ENCODE results near the gene FRMD1. TPM values are rescaled to one million over a fixed set of nuclear protein-coding genes. Genes with fewer than 3 reads are reported as not detected.

Gene FRMD1
- polyA plus RNA-seq, 6 donors from 2014 or later: not detected

DNA sequence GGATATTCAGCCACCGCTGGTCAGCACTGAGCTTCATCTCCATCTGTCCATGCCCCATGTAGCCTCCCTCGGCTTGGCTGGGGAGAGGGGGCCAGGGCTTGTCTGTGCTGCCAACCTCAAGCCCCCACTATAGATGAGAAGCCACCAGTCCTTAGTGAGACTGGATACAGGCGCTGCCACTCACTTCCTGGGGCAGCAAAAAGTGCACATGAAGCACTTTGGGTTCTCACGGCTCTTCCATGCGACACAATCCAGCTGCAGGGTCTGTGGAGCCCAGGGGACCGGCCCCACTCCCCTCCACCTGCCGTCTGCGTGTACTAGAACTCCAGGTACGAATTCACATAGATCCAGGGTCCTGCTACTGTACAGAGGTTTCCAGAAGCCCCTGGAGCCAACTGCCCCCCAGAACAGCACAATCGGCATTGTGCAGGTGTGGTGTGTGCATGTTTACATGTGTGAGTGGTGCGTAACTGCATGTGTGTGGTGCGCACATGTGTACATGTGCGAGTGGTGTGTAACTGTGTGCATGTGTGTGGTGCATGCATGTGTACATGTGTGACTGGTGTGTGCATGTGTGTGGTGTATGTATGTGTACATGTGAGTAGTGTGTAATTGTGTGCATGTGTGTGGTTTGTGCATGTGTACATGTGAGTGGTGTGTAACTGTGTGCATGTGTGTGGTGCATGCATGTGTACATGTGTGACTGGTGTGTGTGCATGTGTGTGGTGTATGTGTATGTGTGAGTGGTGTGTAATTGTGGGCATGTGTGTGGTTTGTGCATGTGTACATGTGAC is 4.9 kb downstream of the FRMD1 start:
- Mint-ChIP-seq H3K4me1 (no peaks in the 10 kb centered on the region), H3K4me3 (no peak overlapping the region), H3K36me3 (no peaks in the 10 kb centered on the region), H3K27me3 (no peaks in the 10 kb centered on the region), H3K27ac (no peak overlapping the region), H3K9me3 (peaks cover 0 to 14% (median 2%) of the 10 kb centered on the region in 7 donors)
- DNase-seq: no peak
- no peak for ATAC-seq (ENCODE audit: low read depth in 2 of 2)

DNA sequence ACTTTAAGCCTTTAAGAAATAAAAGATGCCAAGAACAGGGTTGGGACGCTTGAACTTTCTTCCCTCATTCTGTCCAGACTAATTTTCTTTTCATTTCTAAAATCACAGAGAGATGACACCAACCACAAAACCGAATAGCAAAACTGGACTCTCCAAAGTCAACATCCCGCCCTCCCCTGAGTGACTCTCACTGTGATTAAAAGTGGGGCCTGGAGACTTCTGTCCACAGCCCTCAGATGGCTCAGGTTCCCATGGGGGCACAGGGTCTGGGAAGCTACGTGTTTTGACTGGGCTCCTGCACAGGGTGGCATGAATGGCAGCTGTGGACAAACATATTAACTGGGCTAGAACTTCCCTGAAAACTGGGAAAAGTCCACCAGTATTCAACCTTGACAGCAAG is 6.3 kb downstream of the FRMD1 start:
- Mint-ChIP-seq H3K27ac (no peak overlapping the region), H3K4me1 (no peaks in the 10 kb centered on the region), H3K4me3 (no peak overlapping the region), H3K36me3 (no peaks in the 10 kb centered on the region), H3K27me3 (no peaks in the 10 kb centered on the region), H3K9me3 (peaks cover 0 to 11% (median 2%) of the 10 kb centered on the region in 7 donors)
- DNase-seq: no peak
- no peak for ATAC-seq (ENCODE audit: low read depth in 2 of 2)

DNA sequence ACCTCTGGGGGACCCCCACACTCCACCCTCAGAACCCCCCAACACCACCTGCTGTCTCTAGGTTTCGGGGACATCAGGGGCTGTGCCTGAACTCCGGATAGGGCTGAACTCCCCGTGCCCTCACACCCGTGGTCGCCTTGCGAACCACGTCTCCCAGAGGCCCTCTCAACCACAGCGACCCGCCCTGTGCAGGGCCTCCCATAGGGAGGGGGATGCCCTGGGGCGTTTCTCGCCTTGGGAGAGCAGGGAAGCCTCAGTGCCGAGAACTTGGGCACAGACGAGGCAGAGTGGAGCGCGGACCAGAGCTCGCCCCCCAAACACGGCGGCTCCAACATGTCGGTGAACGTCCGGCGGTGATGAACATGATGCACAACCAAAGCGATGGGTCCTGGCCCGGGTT is 6.8 kb downstream of the FRMD1 start:
- Mint-ChIP-seq H3K4me3 (peak overlapping the region in 1 of 8 donors; percentile 42), H3K4me1 (no peaks in the 10 kb centered on the region), H3K27ac (no peak overlapping the region), H3K27me3 (no peaks in the 10 kb centered on the region), H3K36me3 (no peaks in the 10 kb centered on the region), H3K9me3 (peaks cover 0 to 9% (median 2%) of the 10 kb centered on the region in 7 donors)
- no peak for ATAC-seq (ENCODE audit: low read depth in 2 of 2)
- DNase-seq: no peak

DNA sequence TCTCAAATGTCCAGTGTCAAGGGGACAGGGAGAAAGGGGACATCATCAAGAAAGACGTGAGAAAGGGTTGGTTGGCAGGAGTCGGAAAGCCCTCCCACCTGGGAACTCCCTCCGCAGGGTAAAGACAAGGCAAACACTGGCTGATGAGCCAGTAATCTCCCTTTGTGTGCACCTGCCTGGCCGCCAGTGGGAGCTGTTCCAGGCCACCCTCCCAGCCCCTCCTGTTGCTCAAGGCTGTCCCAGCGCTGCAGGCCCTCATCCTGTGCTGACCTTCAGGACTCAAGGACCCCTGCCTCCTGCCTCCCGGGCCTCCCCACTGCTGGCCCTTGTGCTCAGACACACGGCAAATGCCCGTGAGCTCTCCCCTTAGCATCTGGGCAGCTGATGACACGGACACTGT is 7.4 kb downstream of the FRMD1 start:
- H3K9me3 Mint-ChIP-seq: peaks cover 0 to 8% (median 1%) of the 10 kb centered on the region in 7 donors

DNA sequence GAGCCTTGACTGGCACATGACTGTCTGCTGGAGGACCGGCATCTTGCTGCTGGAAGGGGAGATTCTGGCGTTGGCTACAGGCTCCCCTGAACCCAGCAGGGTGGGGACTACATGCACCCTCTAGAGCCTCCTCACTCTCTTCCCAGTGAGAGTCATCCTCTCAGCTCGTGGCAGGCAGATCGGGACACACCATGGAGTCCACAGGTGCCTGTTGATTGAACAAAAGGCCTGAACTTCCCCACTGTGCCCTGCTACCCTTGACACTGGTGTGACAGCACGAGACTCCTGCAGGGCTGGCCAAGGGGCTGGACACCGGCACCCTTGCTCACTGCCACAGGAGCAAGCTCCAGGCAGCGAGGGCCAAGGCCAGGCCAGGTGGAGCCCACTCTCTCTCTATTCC is 8.2 kb downstream of the FRMD1 start:
- Mint-ChIP-seq H3K4me3 (no peak overlapping the region), H3K9me3 (peaks cover 0 to 3% (median 0%) of the 10 kb centered on the region in 7 donors), H3K27me3 (no peaks in the 10 kb centered on the region), H3K36me3 (no peaks in the 10 kb centered on the region), H3K27ac (no peak overlapping the region), H3K4me1 (no peaks in the 10 kb centered on the region)
- DNase-seq (no peak), ATAC-seq (ENCODE audit: low read depth in 2 of 2) (no peak)

More for the DNA sequence above, 7.4 kb downstream of the FRMD1 start:
- no peak for ATAC-seq (ENCODE audit: low read depth in 2 of 2)
- no peaks in the 10 kb centered on the region for H3K4me1 Mint-ChIP-seq
- no peak overlapping the region for H3K27ac Mint-ChIP-seq
- H3K27me3 Mint-ChIP-seq: no peaks in the 10 kb centered on the region
- no peaks in the 10 kb centered on the region for H3K36me3 Mint-ChIP-seq
- H3K4me3 Mint-ChIP-seq: peak overlapping the region in 1 of 8 donors; percentile 22
- no peak for DNase-seq

DNA sequence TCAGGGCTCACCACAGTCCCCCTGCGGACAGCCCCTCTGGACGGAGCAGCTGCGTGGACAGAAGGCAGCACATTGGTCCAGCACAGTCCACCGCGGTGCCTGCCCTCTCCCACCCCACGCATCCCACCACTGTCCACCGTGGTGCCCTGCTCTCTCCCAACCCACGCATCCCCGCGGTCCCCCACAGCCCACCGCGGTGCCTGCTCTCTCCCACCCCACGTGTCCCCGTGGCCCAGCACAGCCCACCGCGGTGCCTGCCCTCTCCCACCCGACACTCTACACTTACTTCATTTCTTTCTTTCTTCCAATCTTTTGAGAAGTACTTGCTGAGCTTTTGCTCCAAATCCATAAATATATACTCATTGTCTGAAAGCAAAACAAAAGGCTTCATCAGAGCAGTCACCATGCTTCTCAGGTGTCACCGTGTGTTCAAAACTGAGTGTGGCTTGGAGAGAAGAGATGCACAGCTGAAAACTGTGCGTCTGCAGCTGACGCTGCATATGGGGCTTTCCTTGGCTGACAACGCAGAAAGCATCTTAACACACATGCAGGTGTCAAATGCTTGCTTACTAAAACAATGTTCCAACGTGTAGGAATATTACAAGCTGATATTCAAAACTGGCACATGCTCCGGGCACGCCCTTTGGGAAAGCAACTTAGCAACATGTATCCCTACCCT is 11.8 kb downstream of the FRMD1 start:
- Mint-ChIP-seq H3K9me3 (peaks cover 0 to 4% (median 0%) of the 10 kb centered on the region in 7 donors), H3K27me3 (no peaks in the 10 kb centered on the region), H3K4me3 (no peak overlapping the region), H3K27ac (no peak overlapping the region), H3K4me1 (no peaks in the 10 kb centered on the region), H3K36me3 (no peaks in the 10 kb centered on the region)
- no peak for DNase-seq
- no peak for ATAC-seq (ENCODE audit: low read depth in 2 of 2)

- H3K4me1 Mint-ChIP-seq: no peaks in the 10 kb centered on the region
Observed at GRCh38 chr6:168064226-168064807, 14.7 kb downstream of the FRMD1 start.

GRCh38 chr6:168063431-168063830 is 15.6 kb downstream of the FRMD1 start:
- Mint-ChIP-seq H3K9me3 (peaks cover 0 to 4% (median 0%) of the 10 kb centered on the region in 7 donors), H3K36me3 (no peaks in the 10 kb centered on the region), H3K4me1 (no peaks in the 10 kb centered on the region), H3K27ac (no peak overlapping the region), H3K27me3 (no peaks in the 10 kb centered on the region), H3K4me3 (no peak overlapping the region)
- no peak for ATAC-seq (ENCODE audit: low read depth in 2 of 2)
- no peak for DNase-seq

More at GRCh38 chr6:168064226-168064807, 14.7 kb downstream of the FRMD1 start:
- no peak for DNase-seq
- no peaks in the 10 kb centered on the region for H3K27me3 Mint-ChIP-seq
- ATAC-seq (ENCODE audit: low read depth in 2 of 2): no peak
- H3K9me3 Mint-ChIP-seq: peaks cover 0 to 4% (median 0%) of the 10 kb centered on the region in 7 donors
- H3K27ac Mint-ChIP-seq: no peak overlapping the region
- H3K4me3 Mint-ChIP-seq: no peak overlapping the region
- no peaks in the 10 kb centered on the region for H3K36me3 Mint-ChIP-seq

DNA sequence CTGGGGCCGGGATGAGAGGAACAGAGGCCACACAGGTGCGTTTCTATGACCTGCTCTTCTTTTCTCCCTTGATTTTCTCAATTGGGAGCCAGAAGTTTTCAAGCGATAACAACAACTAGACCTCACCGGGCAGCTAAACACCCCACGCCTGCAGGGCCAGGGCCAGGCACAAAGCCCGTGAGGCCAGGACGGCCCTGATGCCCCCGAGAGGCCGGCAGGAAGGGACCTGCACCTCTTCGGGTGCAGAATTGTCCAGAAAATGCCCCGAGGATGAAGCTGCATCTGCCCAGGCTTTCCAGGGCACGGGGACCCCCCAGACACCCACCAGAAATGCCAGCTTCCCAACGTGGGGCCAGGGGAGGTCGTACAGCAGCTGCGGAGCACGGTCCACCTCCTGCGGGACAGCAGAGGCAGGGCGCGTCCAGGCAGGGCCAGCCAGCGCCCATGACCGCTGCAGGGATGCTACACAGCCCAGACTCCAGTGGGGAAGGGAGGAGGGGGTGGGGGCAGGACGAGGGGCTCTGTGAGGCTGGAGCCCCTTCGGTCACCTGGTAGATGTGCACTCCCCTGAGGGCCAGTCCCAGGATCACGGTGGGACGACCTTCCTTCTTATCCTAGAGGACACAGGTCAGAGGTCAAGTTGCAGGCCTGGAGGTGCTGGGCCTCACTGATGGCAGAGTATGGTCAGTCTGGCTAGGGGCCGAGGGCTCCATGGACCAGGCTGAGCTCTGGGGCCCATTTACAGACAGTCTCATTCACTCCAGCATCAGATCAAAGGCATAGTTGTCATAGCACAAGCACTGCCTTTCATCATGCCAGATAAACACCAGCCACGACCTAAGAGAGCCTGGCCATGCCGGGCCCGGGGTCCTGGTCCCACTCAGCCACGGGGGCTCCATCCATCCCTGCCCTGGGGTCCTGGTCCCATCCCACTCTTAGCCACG is 16.4 kb downstream of the FRMD1 start:
- Mint-ChIP-seq H3K27me3 (no peaks in the 10 kb centered on the region), H3K36me3 (no peaks in the 10 kb centered on the region), H3K27ac (no peak overlapping the region), H3K4me1 (peaks cover 0 to 4% (median 0%) of the 10 kb centered on the region in 3 donors), H3K4me3 (no peak overlapping the region), H3K9me3 (peaks cover 0 to 4% (median 0%) of the 10 kb centered on the region in 7 donors)
- ATAC-seq (ENCODE audit: low read depth in 2 of 2) (no peak), DNase-seq (no peak)

GRCh38 chr6:168061269-168062210 is 17.5 kb downstream of the FRMD1 start:
- no peaks in the 10 kb centered on the region for H3K27me3 Mint-ChIP-seq
- H3K9me3 Mint-ChIP-seq: peaks cover 0 to 4% (median 0%) of the 10 kb centered on the region in 7 donors
- ATAC-seq (ENCODE audit: low read depth in 2 of 2): no peak
- H3K27ac Mint-ChIP-seq: no peak overlapping the region
- no peak overlapping the region for H3K4me3 Mint-ChIP-seq
- H3K4me1 Mint-ChIP-seq: peaks cover 0 to 4% (median 0%) of the 10 kb centered on the region in 3 donors
- H3K36me3 Mint-ChIP-seq: no peaks in the 10 kb centered on the region
- no peak for DNase-seq

- Mint-ChIP-seq H3K4me1 (peaks cover 0 to 4% (median 0%) of the 10 kb centered on the region in 3 donors), H3K27ac (no peak overlapping the region), H3K36me3 (no peaks in the 10 kb centered on the region), H3K9me3 (peaks cover 0 to 1% (median 0%) of the 10 kb centered on the region in 7 donors), H3K27me3 (no peaks in the 10 kb centered on the region), H3K4me3 (no peak overlapping the region)
- ATAC-seq (ENCODE audit: low read depth in 2 of 2) (no peak), DNase-seq (no peak)
Observed at GRCh38 chr6:168060521-168060931, 18.5 kb downstream of the FRMD1 start.
